Right kidney (tissue), 1 donor: ENCODE measurements around the gene LINC00237.
A peak's percentile ranks its signal among the peaks of the same experiment; 100 is the strongest.

Source experiments
- DNase-seq: peaks from one replicate; pipeline ENCODE4 v3.0.0-alpha.2; 2016

Gene LINC00237

DNA sequence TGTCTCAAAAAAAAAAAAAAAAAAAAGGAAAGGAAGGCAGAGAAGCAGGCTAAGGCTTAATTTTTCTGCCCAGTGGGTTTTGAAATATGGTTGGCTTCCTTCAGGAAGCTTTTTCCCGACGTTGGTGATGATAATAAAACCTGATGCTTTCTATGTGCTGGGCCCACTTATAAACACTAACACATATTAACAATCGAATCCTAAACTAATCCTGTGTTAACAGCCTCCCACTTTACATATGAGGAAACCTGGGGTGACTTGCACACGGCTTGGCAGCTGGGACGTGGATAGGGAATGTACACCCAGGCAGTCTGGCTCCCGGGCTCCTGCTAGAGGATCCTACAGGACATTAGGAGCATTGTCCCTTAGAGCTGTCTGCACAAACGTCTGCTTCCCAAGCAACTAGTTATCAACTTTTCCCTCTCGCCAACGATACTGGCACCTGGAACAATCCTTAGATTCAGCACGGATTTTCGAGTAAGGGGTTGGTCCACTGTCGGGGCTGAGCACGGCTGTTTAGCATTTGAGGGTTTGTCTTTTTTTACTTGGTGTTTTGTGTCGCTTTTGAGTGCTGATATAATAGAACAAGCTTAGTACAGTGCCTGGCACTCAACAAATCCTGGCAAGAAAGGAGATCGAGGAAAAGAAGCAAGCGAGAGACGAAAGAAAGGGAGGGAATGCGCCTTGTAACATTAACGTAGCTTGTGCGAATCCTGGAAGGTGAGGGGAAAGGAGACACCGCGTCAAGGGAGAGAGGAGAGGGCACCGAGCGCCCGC is 19.1 kb upstream of the LINC00237 start:
- no peak for DNase-seq

DNA sequence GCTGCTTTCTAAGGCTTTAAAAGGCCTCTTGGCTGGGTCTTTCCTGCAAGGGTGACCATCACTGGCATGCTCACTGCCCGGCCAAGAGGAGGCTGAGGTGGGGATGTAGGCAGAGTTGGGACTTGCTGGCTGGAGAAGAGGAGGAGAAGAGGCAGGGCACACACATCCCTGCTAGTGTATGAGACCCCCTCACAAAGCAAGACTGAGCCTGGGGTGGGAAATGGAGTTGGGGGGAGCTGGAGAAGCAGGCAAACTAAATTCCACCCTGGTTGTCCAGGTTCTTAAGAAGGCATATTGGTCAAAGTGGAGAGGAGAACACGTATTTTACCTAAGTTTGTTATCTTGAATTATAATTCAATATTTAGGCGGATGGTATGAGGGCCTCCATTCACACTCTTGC is 18.0 kb upstream of the LINC00237 start:
- no peak for DNase-seq

DNA sequence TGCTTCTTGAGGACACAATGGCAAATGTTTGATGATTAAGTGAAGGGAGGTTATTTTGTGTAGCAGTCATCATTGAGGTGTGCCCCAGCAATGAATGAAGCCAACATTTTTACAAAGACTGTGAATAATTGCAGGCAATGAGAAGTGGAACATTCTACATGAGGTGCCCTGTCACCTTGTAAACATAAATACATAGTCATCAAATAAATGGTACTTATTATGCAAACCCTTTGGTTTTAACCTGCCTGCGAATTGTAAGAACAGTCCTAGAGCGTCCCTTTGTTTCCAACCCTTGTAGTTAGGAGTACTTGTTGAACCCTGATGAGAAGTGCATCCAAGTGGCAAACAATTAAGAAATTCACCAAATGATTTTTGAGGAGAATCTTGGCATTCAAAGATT is 12.6 kb upstream of the LINC00237 start:
- no peak for DNase-seq

DNA sequence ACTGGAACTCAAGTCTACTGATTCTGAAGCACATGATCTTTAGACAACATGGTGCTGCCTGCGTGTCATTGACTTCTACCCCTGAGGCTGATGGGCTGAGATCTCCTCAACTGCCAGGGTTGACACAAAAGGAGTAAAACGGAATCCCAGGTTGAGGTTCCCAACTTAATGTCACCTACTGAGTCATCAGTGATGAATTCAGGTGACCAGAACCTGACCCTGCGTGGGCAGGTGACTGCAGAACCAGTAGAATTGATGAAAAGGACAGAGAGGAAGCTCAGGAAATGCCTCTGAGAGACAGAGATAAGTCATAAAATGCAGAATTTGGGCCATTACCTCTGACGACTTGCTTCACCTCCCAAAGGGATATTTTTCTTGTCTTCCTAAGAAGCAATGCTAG is 12.0 kb upstream of the LINC00237 start:
- DNase-seq, result no peak

DNA sequence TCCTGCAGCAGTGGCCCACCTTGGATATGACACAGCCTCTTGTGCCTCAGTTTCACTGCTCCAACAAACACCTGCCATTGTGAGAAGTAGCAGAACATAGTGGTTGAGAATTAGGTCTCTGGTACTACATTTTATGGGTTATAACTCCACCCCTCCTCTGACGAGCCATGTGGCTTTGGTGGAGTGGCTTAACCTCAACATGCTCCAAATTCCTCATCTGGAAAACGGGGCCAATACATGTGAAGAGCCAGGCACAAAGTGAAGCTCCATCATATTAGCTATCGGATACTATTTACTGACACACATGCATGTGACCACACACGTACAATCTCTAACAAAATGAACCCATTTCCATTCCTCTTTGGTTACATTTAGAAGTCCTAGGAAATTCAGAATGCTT is 11.4 kb upstream of the LINC00237 start:
- DNase-seq, result no peak

DNA sequence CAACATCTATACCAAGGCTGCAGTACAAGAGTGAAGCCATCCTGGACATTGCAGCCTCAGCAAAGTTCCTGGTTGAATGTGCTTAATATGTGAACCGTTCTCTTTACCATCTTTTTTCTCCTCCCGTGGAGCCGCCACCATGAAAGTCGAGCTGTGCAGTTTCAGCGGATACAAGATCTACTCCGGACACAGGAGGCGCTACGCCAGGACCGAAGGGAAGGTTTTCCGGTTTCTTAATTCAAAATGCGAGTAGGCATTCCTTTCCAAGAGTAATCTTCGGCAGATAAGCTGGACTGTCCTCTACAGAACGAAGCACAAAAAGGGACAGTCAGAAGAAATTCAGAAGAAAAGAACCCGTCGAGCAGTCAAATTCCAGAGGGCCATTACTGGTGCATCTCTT is 8.4 kb upstream of the LINC00237 start:
- no peak for DNase-seq

DNA sequence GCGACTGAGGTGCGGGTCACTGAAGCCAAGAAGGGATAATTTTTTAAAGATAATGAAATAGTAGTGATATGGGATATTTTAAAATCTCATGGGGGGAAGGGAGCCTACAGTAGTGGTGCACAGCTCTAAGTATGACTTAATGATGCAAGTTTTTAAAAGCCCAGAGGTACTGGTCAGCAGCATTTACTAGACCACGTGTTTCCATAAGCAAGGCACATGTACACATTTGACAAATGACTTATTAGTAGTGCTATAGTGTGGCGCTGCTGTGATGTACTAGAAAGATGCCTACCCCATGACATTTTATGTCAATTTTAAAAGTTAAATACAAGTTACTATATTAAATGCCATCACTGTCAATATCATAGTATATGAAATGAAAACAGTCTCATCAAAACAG is 7.5 kb upstream of the LINC00237 start:
- DNase-seq, result no peak

DNA sequence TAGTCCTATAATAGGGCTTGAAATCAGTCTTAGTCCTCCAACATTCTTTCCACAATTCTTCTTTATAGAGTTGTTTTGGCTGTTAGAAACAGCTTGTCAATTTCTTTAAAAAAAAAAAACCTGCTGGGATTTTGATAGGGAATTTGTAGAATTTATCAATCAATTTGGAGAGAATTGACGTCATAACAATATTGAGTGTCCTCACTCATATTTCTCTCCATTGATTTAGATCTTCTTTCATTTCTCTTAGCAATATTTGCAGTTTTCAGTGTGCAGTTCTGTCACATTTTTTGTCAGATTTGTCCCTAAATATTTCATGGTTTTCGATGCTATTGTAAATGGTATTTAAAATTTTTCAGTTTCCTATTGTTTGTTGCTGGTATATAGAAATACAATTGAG is 5.3 kb upstream of the LINC00237 start:
- no peak for DNase-seq

DNA sequence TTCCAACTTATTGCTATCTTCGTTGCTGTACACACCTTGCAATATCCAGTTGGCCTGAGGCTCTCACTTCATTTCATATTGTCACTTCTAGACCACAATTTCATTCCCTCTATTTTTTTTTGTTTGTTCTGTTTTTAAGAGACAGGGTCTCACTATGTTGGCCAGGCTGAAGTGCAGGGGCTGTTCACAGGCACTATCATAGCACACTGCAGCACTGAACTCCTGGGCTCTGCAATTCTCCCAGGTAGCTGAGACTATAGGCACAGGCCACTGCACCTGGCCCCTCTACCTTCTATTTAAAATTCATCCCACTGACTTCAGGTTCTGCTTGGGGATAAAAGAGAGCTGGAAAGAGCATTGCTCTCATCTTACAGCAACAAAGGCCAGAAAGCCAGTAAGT is 4.7 kb upstream of the LINC00237 start:
- DNase-seq, result no peak

DNA sequence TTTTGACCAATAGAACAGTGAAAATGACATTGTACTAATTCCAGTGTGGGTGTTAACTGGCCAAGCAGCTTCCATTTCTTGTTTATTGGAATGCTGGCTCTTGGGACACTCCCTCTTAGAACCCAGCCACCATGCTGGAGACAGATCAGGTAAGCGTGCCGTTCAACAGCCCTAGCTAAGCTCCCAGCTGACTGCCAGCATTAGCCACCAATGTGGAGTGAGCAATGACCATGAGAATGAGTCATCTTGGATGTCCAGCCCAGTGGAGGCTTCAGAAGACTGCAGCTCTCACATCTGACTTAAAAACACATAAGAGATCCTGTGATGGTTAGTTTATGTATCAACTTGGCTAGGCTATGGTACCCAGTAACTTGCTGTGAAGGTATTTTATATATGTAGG is 3.0 kb upstream of the LINC00237 start:
- DNase-seq, result no peak

DNA sequence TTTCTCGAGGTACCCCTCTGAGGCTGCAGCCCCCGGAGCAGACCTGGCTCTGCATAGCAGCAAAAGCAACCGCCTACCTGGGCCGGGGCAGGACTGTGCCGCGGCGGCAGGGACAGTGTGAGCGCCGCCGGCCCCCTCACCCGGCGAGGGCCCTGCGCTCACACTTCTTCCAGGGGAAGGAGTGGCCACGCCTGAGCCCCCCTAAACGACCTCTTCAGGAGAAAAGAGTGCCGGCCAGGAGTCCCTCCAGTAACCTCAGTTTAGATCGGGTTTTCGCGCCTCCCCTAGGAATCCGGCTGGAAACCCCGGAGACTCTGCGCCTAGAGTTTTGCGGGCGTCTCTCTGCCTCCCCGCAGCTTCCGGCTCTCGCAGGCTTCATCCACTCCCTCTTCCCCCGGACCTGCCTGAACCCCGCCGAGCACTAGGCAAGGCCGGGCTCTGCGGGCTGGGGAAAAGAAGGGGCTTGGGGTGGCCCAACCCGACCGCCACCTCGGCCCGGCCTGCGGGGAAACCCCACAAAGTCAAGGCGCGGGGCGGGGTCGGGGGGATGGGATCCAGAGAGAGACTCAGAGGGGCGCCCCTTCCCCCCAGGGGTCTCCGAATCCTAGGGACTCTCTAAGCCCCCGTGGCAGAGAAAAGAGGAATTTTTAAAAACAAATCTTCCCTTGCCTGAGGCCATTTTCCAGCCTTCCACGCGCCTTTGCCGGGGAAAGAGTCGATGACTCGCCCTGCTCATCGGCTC is 558 bp downstream of the LINC00237 start:
- DNase-seq, result peak; percentile 52

DNA sequence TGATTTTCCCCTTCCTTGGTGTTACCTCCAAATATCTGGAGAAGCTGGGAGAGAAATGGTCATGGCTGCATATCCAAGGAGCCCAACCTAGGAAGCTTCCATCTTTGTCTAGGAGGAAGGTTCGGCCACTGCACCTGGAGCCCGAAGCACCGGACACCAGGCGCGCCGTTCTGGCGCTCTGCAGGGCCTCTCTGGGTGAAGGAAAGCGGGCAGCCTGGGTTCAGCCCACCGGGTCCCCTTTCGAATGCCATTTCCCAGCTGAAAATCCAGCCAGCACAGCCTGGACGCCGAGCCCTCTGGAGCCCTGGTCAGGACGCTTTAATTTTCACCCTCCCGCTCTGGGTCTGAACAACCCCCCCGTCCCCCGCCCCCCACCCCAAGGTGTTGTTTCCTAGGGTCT is 1.2 kb downstream of the LINC00237 start:
- DNase-seq, result no peak

DNA sequence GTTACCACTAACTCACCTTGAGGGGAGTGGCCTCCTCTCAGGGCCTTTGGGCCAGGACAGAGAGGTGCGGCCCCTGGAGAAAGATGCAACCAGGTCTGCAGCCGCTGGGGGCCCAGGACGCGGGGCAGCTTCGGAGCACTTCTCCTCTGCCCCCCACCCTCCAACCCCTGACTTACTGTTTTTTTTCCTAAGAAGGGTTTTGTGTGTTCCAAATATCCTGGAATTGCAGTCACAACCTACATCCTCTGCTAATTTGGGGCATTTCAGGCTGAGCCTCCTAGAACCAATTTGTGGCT is 1.7 kb downstream of the LINC00237 start:
- DNase-seq, result no peak

DNA sequence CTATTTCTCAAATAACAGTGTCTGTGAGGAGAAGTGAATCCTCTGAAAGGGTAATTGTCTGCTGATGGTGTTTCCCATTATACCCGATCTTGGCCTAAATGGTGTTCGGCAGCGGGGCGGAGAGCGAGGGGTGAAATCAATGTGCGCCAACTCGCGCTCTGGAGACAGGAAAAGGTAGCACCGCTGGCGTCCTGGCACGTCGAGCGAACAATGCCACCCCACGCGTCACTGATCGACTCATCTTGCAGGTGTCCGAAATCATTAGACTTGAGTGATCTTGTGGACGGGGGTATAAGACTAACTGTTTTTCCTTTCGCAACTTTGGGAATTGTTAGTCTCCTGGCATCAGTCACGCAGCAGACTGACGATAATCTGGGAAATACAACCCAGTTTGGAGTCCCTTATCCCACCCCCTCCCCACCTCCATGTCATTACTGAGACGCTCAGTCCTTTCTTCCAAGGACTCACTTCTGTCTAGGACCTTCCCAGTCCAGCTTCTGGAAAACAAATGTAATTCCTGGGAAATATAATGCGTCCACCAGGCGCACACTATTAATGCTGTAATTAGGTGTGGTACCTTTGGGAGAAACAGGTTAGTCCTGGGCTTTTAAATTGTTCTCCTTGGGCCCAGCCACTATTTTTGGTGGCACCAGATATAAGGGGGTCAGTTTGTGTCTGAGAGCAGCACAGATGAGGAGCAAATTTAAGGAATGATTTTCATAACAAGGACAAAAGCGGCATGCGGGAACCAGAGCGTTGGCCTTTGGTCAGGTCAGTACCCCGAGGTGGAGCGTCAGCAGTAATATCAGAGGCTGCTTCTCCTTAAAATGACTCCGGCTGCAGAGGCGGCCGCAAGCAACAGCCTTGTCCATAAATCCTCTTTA is 2.3 kb downstream of the LINC00237 start:
- peak; percentile 32 for DNase-seq

DNA sequence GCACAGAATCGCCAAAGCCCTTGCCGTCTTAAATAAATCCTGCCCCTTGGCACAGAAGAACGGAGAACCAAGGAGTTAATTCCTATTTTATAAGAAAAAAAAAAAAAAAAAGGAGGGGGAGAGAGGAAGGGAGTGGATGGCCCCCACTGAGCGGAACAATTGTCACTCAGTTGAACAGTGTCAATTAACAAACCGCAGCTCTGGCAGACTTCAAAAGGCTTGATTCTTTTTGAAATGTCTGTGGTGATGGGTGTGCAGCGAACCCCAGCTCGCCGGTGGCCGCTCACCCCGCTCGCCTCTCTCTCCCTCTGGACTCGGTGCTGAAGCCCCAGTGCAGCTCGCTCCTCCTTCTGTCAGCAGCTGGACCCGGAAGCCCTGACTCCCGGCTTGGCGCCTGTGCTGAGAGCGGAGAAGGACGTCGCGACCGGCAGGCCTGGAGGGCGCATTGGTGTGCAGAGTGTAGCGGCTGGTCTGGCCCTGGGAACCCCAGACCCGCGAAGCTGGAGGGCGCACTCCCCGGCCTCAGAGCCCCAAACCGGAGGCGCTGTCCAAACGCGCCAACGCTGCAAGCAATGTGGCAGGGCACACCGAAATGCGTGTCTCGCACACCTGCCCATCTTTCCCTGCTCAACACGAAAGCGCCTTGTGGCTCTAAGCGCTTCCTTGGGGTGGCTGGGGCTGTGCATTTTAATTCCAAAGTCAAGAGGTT is 3.4 kb downstream of the LINC00237 start:
- DNase-seq, result peak; percentile 66

DNA sequence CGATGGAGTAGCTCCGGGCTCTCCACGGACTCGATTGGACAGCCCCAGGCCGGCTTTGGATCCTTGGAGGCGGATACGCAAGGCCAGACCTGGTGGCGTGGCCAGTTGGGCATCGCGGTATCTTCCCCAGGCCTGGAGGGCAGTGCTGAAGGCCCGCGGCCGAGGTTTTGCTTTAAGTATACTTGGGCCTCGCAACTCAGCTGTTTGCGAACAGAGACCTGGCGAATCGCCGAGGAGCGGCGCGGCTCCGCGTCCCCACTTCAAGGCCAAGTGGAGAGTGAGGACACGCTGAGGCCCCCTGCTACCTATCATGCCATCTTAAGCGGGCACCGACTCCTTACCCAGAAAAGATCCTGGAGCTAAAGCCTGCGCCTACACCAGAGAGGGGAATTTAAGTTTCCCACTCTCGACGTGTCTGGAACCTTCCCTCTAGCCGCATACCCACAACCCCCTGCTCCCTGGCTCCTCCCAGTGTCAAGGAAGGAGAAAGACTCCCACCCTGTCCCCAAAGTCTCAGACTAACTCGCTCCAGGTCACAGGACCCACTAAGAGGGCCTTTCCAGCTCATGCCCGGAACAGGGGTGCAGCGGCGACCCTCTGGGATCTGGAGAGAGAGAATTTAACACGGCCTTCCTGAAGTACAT is 4.1 kb downstream of the LINC00237 start:
- DNase-seq, result peak; percentile 57

DNA sequence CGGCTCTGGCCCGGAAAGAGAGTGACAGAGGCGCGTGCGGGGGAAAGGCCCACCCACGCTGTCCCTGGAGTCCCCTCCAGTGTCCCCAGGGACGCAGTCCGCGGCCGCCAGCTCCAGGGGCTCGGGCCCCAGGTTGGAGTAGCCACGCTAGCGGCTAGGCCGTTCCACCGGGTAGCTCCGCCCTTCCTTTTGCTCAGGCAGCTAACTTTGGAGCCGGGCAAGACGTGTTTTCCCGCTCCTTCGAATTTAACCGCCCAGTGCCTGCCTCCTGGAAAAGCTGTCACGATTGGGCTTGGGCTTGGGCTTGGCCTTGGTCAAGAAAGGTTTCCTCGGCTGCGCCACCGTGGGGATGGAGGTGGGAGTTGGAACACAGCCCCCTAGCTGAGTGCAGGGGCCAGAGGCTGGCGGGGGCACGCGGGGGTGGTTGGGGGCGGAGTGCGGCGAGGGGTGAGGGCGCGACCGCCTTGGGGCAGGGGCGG is 4.7 kb downstream of the LINC00237 start:
- DNase-seq, result peak; percentile 58

DNA sequence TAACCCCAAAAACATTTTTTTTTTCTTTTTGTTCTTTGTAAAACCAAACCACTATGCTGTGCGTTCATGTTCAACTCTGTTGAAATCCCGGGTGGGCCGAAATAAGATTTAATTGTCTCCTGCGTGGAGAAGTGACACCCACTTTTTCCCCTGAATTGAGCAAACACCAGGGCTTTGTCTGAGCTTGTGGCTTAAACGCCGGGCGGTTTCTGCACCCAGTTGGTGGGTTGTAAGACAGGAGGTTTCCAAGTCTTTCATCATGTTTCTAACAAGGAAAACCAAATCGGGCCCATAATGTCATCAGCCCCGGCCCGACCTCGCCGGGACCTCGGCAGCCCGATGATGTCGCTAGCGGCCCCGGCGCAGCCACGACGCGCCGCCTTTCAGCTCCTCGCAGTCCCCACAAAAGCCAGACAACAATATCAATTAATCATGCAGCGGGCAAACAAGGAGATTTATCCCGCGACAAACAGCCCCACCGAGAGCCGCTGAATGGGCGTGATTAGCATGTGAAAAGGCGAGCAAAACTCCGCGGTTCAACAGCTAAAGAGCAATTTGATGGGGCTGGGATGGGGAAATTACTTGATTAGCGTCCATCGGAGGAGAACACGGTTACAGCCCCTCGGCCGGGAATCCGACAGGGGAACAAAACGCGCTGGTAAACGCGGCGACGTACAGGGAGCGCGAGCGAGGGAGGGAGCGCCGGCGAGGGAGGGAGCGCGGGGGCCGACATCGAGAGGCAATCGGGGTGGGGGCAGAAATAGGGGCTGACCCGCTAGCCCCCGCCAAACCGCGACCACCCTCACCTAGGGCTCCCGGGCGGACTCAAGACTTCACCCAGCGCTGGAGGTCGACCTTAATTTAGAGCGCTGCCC is 5.3 kb downstream of the LINC00237 start:
- peak; percentile 63 for DNase-seq

DNA sequence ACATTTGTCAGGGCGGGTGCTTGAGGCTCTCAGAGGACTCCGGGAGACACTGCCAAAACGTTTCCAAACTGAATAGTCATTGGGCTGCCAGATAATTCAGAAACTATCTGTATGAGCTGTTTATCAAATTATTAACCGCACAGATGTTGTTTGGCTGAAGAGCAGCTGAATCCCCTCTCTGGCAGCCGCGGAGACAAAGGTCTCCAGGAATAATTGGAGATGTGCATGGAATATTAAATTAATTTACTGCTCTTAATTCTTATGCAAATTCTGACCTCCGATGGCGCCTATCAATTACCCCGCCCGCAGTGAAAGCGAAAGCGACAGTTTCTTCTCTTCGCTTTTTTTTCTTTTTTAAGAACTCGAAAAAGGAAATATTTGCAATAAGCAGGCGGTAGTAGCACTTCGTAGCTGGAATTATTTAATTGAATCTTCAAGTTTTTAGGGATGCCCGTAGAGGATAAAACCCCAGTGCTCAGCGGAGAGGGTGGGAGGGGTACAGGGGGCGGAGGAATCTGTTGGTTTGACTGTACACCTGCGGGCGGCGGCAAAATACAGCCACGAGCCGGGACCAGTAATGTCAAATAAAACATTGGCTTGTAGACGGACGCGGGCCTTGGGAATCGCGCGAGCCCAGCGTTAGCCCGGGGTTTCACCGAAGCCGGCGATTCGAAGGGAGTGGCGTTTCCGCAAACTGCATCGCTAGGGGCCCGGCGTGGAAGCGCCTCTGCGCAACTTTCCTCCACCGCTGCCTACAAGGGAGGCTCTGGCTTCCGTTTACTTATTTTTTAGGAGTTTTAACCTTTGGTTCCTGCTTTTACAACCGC is 6.2 kb downstream of the LINC00237 start:
- DNase-seq, result peak; percentile 49
